GM21367 (cell line): ENCODE data around the gene ANKRD49.
A peak's percentile ranks its signal among the peaks of the same experiment; 100 is the strongest.
"Not testable (repeated sequence)": the region's sequence is repeated elsewhere in the genome, so short reads cannot be mapped to it uniquely, and the experiment has no call there.

ENCODE experiments used
- ATAC-seq: cut with Tn5 transposase; IDR thresholded peaks from one replicate; pipeline ENCODE4 v1.9.1; 2021; ENCODE audit not compliant: unreplicated experiment

ANKRD49 gene

DNA sequence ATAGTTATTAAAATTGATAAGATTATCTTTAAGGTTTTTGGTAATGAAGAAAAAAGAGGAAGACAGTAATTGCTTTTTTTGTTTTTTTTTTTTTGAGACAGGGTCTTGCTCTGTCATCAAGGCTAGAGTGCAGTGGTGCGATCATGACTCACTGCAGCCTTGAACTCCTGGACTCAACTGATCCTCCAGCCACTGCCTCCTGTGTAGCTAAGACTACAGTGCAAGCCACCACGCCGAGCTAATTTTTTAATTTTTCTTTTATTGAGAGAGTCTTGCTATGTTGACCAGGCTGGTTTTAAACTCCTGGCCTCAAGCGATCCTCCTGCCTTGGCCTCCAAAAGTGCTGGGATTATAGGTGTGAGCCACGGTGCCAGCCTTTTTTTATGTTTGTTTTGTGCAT lies 12.7 kb downstream of the ANKRD49 start:
- not testable (repeated sequence) for ATAC-seq

DNA sequence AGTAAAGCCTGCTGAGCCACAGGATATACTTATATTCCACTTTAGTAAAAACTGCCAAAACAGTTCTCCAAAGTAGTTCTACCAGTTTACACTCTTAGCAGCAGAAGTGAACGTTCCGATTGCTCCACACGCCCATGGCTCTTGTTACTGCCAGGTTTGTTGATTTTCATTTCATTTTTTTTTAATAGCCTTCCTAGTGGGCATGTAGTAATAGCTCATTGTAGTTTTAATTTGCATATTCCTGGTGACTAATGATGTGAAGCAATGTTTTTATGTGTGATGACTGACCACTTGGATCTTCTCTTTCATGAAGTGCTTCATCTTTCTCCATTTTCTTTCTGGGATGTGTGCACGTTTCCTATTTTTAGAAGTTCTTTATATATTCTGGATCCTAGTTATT lies 13.7 kb downstream of the ANKRD49 start:
- ATAC-seq, result no peak

DNA sequence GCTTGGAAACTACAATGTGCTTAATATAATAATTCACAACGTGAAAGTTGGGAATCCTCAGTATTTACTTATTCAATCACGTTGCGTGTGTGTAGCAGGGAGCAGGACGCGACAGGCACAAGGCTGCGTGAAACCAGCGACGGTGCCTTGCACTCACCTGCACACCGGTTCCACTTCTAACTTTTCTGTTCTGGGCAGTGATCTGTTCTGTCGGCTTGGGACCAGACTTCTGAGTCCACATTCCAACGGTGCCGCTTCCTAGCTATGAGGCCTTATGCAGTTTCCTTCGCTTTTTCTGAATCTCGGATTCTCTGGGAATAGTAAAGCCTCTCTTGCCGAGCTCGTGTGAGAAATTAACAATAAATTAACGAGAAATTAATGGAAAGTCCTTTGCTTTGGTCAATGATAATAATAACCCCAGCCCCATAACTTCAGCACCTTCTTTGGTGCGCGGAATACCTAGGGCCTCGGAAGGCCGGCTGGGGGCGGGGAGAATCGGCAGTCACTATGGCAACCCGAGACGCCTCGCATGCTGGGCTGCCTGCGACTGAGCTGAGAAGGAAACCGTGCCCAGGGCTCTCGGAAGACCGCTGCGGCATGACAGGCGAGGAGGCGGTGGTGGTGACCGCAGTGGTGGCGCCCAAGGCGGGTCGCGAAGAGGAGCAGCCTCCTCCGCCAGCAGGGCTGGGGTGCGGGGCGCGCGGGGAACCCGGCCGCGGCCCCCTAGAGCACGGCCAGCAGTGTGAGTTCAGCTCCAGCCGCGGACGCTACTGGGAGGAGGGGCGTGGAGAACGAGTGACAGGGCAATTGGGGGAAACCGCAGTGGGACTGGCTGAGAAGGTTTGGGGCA lies 18.4 kb downstream of the ANKRD49 start, which contains the start of gene C11orf97:
Gene C11orf97 (plus strand): TSS at position 530 of the 850 bp plus-strand sequence. CDS start 68 bp downstream, at position 598.
- peak; percentile 83 for ATAC-seq

DNA sequence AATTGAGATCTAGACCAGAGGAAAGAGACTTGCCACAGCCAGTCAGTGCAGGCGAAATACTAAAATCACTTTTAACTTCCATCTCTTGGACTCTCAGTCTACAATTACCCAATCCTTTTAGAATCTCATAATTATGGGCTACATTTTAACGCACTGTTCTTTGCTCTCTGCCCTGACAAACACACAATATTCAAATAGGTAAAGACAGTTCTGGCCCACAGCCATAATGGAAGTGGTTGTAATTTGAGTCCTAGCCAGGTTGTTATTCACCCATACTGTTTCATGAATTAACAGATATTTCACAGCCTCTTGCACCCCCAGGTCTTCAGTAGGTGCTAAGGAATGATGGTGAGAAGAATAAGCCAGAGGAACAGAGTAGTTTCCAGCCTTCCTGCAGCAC lies 19.3 kb downstream of the ANKRD49 start:
- ATAC-seq, result no peak

DNA sequence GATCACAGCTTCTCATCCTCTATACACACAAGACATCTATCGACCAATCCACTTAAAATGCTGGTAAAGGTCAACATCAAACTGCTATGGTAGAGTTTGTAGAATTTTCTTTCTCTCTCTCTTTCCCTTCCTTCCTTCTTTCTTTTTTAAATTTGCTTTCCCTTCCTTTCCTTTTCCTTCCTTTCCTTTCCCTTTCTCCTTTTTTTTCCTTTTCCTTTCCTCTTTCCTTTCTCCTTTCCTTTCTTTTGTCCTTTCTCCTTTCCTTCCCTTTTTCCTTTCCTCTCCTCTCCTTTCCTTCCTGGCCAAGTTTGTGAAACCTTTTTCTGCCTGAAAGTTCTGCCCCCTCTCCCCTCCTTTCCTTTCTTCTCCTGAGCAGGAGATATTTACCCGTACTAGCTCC lies 21.6 kb downstream of the ANKRD49 start:
- ATAC-seq, result no peak

DNA sequence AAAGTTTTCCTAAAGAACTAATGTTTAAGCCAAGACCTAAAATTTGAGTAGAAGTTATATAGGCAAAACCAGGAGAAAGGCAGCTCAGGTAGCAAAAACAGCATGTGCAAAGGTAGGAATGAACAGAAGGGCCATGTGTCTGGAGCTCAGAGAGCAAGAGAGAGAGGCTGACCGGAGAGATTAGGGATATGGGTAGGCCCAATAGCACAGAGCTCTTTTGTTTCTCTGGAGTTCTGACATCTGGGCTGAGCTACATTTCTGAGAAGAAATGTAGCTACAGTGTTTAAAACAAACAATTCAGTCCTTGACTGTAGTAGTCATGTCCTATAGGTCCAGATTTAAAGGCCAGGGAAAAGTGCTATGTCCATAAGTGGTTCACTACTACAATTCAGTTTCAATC lies 22.9 kb downstream of the ANKRD49 start:
- ATAC-seq, result no peak

DNA sequence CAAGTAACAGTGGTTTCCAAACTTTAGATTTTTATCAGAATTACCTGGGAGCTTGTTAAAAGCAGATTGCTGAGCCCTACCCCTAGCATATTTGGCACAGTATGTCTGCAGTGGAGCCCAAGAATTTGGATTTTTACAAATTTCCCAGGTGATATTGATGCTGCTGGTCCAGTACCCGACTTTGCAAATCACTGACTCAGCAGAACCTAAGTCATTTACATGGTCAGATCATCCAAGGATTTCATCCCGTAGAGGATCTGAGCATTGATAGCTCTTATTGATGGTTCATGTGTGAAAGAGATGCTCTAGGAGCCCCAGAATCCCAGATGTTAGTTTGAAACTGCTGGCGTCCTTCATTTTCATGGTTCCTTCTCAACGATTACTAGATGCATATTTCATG lies 24.5 kb downstream of the ANKRD49 start:
- ATAC-seq, result no peak

DNA sequence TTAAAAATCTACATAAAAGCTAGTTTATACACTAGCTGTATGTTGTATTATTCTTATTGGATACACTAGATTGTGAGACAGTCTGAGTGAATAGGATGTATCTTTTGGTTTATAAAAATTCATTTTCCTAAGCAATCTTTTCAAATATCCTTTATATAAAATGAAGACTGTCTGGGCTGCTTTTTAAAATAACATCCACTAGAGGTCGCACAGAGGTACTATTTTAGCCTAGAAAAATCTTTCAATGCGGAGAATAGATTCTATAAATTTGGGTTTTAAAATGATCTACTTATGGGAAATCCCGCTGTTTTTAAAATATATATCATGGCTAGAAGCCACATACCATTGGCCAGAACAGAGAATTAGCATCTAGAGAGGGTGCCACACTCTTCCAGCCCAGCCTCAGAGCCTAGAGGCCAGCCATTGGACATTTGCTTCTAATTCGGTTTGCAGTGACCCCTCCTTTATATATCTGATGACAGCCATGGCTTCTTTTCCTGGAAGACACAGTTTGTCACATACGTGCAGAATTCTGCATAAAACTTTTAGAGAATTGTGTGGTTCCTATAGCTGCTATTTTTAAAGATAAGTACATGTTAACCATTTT lies 25.8 kb downstream of the ANKRD49 start:
- no peak for ATAC-seq

DNA sequence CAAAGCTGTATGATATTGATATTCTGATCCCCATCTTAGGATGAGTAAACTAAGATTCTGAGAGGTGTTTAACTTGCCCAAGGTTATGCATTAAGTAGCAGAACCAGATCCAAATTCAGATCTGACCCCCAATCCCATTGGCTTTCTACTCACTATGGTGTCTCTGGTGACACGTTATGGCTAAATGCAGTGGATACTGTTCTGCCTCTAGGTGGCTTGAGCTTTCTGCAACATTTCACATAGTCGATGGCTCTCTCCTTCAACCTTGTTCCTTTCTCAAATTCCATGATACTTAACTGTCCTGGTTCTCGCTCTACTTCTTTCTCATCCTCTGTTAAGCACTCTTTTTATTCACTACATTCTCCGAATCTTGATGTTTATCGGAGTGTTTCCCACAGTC lies 27.9 kb downstream of the ANKRD49 start:
- ATAC-seq, result peak; percentile 61

DNA sequence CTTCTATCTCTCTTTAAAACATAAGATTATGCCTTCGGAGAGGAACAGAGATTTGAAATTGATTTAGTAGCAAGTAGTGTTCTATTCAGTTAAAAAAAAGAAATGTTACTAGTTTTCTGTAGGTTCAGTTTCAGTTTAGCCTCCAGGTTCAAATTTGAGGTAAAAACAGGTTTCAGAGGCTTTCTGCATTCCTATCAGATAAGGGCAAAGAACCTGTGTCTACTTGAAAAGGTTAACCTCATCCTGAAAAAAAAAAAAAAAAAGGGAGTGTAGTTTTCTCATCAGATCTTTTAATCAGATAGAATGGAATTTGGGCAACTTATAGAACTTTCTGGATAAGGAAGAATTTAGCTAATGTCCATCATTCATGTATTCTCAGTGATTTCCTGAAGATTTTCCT lies 30.6 kb downstream of the ANKRD49 start:
- ATAC-seq, result no peak

DNA sequence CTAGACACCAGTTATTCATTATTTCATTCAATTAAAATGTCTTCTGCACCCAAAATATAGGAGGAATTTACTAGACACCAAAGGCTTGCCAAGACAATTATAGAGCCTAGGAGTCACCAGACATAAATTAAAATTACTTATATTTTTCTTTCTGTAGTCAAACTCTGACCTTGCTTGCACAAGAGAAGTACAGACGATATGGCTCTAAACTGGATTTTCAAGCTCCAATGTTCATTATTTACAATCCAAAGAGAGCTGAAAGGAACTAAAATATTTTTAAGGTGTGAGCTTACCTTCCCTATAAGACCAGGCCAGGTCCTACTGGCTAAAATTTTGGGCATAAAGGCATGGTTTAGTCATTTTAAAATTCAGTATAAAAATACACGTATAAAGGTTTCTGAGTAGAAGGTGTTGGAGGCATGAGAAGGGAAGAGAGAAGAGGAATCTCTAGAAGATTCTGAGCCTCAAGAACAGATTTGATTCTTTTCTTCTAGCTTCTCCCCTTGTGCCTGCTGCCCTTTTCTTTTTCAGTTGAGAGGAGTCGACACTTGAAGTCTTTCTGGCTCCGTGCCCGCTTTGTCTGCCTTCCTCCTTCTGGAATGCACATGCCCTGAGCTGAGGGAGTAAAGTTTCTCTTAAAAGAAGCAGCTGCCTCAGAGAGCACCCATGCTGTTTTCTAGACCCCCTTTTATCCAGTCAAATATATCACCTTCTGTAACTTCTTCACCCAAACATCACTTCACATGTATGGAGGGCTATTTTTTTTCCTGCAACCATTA lies 32.0 kb downstream of the ANKRD49 start:
- no peak for ATAC-seq

DNA sequence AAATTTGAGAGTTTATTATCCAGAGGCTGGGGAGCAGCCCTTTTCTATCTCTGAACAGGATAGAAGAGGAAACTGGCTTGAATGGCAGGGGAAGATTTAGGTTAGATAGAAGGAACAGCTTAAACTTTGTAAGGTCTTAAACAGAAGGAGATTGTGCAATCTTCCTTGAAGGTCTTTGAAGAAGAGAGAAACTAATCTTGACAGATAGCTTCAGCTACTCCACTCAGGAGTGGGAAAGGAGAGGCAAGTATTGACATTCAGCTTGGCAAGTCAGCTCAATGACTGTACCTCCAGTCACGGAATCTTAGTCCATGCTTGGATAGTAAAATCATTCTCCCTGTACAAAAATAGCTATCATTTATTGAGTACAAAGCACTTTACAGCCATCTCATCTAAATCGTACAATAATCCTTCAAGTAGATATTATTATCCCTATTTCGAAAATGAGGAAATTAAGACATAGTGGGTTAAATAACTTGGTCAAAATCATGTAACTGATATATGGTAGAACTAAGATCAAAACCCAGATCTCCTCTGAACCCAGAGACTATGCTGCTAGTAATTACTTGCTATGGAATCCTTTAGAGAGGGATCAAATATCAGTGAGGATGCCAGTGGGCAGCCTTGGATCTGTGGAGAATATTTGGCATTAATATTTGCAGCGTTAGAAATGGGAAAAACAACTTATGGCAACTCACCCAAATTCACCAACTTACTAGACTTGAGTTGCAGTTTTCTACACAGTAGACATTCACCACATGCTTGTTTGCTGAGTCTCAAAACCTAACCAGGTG lies 33.1 kb downstream of the ANKRD49 start:
- ATAC-seq, result no peak

DNA sequence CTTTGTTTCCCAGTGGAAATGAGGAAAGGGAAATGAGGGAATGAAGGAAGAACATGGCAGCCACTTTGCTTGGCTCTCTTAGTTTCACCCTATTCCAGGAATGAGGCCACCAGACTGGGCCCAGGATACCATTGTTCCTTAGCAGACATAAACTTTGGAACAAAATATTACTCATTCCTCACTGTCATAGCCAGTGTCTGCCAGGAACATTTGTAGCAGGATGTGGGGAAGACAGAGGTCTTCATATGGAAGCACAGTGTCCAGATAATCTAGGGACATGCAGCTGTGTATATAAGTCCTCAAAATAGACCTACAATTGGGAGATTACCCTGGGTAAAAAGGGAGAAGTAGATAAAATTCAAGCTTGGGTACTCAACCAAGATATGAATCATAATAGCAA lies 34.8 kb downstream of the ANKRD49 start:
- no peak for ATAC-seq

DNA sequence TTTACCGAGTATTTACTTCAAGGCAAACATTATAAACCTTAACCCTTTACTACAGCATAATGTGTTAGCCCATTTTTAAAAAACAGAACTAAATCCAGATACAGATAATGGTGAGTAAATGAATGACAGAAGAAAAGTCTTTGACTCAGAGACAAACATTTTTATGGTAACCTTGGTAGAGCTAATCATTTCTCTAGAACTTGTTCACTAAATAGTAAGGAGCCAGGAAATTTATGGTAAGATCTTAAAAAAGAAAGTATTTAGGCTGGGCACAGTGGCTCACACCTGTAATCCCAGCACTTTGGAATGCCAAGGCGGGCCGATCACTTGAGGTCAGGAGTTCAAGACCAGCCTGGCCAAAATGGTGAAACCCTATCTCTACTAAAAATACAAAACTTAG lies 38.4 kb downstream of the ANKRD49 start:
- no peak for ATAC-seq

DNA sequence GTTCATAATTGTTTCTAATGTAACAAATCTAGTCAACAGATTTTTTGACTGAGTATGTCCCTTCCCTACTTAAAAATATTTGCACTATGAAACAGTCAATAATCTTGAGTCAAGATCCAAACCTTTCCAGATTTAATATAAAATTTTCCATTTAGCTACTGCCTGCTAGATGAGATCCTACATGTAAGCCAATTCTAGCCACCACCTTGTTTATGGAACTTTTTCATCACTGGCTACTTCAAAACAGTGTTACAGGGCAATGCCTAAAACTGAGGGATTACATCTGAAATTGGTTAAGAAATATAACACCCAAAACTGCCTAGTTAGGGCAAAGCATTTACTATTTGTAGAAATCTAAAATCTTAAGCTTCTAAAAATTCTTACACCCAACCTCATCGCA lies 39.4 kb downstream of the ANKRD49 start:
- ATAC-seq, result no peak

DNA sequence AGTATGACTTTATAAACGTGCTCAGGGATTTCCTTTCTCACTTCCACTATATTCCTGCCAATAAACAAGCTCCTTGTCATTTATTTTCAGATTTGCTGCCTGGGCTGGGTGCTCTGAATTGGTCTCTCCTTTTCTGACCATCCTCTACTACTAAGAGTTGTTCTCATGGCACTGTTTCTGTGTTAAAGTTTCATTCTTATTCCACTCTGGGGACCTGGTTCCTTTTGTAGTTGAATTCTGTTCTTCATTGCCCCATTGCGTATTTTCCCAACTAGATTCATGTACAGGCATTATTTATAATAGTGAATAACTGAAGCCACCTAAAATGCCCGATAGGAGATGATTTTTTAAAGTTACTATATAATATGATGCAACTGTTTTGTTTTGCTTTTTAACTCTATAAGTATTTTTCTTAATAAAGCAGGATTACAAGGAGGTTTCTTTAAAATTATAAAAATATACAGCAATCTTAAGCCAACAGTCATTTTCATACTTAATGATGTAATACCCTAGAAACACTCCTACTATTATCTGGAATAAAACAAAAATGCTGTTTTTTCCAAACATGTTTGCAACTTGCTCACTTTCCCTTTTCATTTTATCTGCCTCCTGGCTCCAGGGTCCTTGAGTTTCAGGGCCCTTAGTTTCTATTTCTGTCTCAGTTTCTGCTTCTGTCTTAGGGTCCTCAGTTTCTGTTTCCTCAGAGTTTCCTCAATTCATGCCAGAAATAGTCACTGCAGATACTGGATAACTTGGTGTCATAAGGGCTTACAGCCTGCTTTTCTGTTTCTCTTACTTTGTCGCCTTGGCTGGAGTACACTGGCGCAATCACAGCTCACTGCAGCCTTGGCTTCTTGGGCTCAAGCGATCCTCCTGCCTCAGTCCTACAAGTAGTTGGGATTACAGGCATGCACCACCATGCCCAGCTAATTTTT lies 40.2 kb downstream of the ANKRD49 start:
- no peak for ATAC-seq

DNA sequence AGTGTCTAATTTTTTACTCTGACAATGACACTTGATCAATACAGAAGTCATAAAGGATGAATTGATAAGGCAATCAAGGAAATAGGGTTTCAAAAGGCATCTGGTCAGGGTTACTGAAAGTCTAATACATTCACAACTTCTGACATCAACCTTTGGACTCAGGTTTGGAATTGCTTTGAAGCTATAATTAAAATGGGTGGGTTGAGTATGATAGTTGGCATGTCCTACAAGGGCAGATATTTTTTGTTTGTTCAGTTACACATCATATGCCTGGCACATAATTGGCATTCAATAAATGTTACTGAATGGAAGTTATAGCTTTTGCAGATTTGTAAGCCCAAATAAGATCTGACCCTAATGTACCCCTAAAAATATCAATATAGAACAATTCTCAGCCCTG lies 42.6 kb downstream of the ANKRD49 start:
- ATAC-seq, result no peak

DNA sequence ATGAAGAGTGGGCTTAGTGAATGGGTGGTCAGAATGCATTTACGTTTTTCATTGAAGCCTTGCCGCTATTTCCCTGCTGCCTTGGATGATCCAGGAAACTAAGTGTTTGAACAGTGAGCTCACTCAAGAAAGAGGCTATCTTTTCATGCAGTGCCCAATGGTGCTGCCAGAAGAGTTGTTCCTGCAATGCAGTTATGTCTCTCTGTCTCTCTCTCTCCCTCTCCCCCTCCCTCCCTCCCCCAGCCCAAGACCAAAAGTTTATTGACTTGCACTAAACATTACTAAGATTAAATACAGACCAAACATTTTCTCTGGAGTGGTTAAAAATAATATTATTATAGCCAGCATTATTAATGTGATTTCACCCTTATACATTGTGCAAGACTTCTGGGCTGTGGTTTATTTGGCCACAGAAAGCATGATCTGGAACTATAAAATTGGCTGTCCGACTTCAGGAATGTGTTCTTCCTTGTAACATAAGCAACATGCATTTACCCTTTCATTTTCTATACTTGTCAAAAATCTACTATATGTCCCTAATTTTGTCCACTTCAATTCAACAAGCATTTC lies 43.3 kb downstream of the ANKRD49 start:
- ATAC-seq, result no peak

DNA sequence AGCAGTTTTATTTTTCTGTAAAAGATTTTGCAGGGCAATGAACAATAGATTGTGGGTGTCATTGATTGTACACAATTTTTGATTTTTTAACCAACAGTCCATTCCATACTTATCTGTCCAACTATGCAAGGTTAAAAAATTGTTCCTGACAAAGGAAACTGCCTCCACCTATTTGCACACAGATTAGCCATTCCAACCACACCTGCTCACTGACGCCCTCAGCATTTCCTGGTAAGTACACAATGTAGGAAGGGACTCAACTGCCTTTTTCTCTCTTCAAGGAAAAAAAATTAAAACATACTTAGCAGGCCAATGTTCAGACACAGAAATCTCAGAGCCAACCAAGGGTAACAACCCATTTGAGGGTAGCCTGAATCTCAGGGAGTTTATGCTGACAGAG lies 45.6 kb downstream of the ANKRD49 start:
- no peak for ATAC-seq
